LNCaP clone FGC (cell line): Measurements from ENCODE around the gene ERG.

Experiments
- DNase-seq: peaks from one replicate; pipeline ENCODE4 v3.0.0-alpha.2; 2011; ENCODE audit warnings: low read depth
- H3K4me3 ChIP-seq: 2 replicates; pipeline ENCODE4 v1.5.1; 2011; ENCODE audit warnings: mild to moderate bottlenecking, low read depth, low read length, control low read depth
- TF ChIP-seq, protein P1 (sequence below): IDR thresholded peaks from 2 replicates; pipeline ENCODE4 v1.5.1; 2012; ENCODE audit warnings: mild to moderate bottlenecking; ENCODE audit not compliant: control insufficient read depth, insufficient read depth; ENCODE audit errors: extremely low read depth

The ERG gene

DNA sequence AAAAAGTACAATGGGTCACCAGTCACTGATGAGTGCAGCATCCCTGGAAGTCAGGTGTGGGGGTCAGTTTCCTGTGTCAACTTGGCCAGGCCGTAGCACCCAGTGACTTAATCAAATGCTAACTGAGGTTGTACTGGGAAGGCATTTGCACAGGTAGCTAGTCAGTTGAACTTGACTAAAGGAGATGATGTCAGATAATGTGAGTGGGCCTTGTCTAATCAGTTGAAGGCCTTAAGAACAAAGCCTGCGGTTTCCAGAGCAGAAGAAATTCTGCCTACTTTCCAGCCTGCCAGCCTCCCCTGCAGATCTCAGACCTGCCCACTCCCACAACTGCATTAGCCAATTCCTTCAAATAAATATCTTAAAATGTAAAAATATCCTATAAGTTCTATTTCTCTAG lies 57.1 kb downstream of the ERG start:
- H3K4me3 ChIP-seq: no peak overlapping the region
- TF ChIP-seq, protein P1, sequence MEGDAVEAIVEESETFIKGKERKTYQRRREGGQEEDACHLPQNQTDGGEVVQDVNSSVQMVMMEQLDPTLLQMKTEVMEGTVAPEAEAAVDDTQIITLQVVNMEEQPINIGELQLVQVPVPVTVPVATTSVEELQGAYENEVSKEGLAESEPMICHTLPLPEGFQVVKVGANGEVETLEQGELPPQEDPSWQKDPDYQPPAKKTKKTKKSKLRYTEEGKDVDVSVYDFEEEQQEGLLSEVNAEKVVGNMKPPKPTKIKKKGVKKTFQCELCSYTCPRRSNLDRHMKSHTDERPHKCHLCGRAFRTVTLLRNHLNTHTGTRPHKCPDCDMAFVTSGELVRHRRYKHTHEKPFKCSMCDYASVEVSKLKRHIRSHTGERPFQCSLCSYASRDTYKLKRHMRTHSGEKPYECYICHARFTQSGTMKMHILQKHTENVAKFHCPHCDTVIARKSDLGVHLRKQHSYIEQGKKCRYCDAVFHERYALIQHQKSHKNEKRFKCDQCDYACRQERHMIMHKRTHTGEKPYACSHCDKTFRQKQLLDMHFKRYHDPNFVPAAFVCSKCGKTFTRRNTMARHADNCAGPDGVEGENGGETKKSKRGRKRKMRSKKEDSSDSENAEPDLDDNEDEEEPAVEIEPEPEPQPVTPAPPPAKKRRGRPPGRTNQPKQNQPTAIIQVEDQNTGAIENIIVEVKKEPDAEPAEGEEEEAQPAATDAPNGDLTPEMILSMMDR: no peak
- no peak for DNase-seq

DNA sequence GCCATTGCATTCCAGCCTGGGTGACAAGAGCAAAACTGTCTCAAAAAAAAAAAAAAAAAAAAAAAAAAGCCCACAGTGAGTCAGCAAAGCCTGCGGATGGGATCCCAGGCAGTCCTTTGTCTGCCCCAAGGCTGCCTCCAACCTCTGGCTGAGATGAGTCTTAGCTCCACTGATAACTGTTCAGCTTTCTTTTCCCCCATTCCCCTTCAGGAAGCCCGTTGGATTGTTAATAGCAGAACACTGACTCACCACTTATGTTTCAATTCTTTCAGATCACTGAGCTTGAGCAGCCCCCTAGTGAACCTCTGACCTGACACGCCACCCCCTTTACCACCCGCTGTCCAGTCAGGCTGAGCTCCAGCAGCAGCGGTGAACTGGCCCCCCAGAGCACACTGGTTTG lies 57.5 kb downstream of the ERG start:
- no peak for DNase-seq
- H3K4me3 ChIP-seq: no peak overlapping the region
- TF ChIP-seq, protein P1: no peak

DNA sequence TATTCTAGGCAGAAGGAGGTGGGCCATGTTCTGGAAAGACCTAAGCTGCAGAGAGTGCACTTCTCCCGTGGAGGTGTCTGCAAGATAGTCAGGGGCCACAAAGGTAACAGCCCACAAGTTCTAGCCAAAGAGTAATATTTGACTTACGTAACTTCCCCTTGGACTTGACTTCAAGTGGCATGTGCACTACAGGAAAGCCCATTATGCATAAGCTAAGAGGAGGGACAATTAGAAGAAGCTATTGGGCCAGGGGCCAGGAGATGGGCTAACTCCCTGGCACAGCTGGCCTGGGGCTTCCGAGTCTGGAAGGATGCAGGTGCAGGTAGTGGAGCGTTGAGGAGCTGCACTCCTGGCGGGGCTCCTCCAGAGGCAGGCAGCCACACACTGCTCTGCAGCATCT lies 58.3 kb downstream of the ERG start:
- no peak overlapping the region for H3K4me3 ChIP-seq
- DNase-seq: no peak
- TF ChIP-seq, protein P1: no peak

DNA sequence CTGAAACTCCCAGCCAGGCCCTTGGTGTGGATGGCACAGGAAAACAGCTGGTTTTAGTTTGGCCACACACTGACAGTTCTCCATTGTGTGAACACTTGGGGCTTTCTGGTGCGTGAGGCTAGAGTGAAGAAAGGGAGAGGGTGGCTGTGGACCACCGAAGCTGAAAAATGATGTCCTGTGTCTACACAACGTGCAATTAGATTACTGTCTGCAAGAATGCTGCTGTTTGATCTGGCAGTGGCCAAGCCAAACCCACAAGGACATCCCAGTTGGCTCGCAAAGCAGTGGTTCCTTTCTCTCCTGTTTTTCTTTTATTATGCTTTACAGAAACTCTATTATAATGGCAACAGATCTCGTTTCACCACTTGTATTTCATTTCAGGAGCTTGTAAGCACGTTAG lies 58.9 kb downstream of the ERG start:
- no peak overlapping the region for H3K4me3 ChIP-seq
- no peak for DNase-seq
- TF ChIP-seq, protein P1: no peak

DNA sequence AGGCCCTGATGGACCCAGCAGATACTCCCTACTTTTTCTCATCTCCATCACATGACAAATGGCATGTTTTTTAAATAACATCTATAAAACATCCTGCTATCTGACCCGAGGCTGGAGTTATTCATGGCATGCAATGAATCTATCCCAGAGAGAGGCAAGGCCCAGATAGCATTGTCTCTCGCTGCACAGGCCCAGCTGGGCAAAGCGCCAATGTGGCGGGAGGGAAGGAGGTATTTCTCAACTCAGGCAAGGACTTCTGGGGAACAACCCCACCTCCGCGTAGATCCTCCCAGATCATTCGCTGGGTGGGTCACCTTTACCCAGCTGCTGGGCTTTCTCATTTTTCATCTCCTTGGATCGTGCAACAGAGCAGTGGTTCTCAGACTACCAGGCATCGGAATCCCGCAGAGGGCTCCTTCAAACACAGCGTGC lies 59.8 kb downstream of the ERG start:
- DNase-seq: no peak
- H3K4me3 ChIP-seq: no peak overlapping the region
- TF ChIP-seq, protein P1: no peak

DNA sequence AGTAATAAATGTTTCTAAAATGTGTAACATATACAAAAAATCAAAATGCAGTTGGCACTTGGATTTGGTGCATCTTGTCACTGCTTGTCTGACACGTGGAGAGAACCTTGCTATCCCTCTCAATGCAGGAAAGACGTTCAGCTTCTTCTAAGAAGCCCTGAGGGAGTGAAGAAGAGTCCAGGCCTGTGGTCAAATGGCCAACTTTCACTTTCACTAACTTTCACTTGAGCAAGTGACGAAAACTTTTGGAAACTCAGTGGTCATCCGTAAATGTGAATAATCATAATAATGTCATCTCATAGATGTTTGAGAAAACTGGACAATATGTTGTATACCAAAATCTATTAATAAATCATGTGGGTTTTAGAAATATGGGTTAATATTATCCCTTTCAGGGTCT lies 61.9 kb downstream of the ERG start:
- DNase-seq: no peak
- TF ChIP-seq, protein P1: no peak
- no peak overlapping the region for H3K4me3 ChIP-seq

DNA sequence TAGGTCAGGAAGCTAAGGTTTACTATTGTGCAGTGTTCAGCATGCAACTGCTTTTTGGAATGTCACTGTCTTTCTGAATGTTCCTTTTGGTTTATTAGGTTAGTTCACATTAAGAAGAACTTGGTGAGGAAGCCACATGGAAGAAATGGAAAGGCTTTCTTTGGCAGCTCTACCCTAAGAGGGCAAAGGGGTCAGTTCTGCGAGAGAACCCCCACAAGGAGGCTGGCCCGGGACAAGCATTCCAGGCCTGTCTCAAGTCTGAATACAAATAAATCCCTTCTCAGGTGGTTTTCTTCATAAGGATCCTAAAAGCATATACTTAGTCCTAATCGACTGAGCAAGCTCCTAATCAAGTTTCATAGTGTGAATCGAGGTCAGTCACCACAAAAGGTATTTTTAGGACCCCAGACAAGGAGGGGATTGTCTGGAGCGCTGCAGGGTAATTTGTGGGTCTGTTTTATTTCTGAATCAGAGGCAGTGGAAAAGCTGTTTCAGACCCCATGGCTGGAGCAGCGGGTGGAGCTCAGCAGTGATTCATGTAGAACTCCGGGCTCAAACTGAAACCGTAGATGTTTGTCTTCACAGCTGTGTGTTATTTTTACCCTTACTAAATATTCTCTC lies 63.3 kb downstream of the ERG start:
- no peak overlapping the region for H3K4me3 ChIP-seq
- no peak for DNase-seq

More for the DNA sequence above, 63.3 kb downstream of the ERG start:
- TF ChIP-seq, protein P1: no peak
